GM21447 (cell line): ENCODE data around the gene REEP6.
"Not testable (repeated sequence)": the region's sequence is repeated elsewhere in the genome, so short reads cannot be mapped to it uniquely, and the experiment has no call there.

ENCODE experiments used
- ATAC-seq: cut with Tn5 transposase; IDR thresholded peaks from one replicate; pipeline ENCODE4 v1.9.1; 2021; ENCODE audit not compliant: unreplicated experiment

The REEP6 gene

DNA sequence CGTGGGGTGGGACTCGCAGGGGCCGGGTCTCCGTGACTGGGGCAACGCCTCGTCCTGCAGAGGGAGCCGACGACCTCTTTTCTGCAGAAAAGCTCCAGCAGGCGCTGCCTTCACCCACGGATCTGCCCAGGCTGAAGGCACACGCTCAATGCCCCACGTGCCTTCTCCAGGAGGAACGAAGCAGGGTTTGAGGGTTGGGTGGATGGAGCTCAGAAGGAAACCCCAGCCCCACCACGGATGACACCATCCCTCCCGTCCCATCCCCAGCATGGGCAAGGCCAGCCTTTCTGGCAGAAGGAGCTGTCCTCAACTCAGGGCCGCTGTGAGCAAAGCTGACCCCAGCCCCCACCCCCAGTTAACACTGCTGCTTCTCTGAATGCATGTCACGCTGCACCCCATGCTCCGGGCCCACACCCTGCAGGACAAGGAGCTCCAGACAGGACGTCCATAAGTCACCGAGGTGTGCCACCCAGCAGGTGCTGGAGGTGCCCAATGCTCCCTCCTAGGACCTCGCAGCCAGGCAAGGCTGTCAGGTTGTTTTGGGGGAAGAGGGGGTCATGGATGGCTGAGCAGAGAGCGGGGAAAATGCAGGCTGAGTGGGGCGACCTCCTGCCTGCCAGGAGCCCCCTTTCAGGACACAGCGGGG lies 19.3 kb upstream of the REEP6 start:
- ATAC-seq, result no peak

GRCh38 chr19:1472231-1473084 lies 18.5 kb upstream of the REEP6 start:
- ATAC-seq, result no peak

DNA sequence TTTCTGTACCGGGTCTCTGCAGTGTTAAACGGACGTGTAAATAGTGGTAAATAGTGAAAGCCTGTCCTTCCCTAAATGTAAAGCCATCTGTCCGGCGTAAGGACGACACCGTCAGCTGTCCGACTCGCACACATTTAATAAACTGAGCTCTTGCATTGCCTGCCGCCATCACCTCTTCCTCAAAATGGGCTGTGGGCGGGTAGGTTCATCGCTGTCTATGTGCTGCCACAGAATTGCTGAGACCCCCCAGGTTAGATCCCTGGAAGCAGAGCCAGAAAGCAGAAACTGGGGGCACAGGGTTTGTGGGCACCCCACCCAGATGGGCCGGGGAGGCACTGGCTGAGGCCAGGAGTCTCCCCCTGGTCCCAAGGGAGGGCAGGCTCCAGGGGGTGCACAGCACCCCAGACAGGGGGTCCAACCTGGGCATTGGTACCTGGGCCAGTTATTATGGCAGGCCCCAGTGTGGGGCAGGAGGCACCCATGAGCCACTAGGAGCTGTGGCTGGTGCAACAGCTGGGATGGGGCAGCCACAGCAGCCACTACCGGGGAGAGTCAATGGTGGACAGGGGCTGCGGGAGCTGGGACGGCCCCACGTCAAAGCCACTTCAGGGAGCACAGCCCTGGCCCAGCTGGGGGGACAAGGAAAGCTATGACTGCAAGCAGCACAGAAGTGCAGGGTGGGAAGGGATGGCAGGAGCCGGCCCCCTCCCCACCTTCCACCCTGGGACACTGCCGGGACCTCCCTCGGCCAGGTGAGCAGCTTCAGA lies 17.7 kb upstream of the REEP6 start:
- no peak for ATAC-seq

DNA sequence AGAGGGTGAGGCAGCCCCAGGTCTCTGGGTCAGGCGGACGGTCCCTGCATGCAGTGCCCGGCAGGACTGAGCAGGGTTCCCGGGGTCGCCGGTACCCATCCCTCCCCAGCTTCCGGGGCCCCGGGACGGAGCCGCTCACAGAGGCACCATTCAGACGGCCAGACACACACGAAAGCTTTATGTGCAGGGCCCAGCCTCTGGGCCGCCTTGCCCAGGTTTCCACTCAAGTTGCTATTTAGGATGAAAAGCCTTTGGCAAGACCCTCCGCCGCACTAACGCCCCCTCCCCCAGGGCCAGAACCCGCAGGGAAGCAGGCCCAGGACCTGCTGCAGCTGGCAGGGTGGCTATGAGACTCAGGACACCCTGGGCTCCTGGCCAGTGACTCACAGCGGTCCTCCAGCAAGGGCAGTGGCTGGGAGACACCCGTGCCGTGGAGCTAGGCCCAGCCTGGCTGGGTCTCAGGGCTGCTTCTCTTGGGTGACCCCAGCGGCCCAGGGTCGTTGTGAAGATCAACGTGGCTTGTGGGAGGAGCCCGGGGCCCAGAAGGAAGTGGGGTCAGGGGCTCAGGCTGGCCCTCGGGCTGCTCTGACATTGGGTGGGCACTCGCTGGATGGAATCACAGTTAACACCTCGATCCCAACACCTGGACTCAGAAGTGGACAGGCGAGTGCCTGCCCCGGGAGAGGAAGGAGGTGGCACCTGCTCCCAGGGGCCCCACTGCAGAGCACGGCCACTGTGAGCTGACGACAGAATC lies 16.8 kb upstream of the REEP6 start:
- no peak for ATAC-seq

- ATAC-seq, result no peak
Measured at GRCh38 chr19:1474765-1475351, 16.1 kb upstream of the REEP6 start.

DNA sequence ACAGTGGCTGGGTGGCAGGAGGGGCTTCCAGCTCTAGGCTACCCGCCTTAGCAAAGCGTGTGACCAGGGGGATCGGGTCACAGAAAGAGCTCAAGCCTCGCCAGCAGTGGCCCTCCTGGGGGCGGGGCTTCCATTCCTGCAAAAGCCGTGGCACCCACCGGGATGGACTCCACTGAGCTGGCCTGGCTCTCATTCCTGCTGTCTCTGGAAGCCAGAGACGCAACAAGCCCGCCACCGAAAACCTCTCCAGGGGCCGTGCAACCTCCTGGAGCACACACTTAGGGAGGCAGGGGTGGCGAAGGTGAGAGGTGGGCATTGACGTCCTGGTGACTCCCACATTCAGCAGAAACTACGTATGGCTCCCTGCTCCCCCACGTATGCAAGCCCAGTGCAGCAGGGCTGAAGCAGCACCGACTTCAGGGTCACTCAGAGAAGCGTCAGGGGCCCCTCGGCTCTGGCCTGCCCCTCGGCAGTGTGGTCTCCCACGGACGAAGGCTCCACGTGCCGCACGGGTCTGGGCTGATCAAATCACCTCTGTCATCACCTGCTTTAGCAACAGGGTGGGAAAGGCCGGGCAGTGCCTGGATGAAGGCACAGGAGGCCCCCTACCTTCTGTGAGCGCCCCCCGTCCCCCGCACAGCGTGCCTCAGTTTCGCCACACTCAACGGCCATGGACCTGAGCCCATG lies 15.1 kb upstream of the REEP6 start:
- ATAC-seq, result no peak

DNA sequence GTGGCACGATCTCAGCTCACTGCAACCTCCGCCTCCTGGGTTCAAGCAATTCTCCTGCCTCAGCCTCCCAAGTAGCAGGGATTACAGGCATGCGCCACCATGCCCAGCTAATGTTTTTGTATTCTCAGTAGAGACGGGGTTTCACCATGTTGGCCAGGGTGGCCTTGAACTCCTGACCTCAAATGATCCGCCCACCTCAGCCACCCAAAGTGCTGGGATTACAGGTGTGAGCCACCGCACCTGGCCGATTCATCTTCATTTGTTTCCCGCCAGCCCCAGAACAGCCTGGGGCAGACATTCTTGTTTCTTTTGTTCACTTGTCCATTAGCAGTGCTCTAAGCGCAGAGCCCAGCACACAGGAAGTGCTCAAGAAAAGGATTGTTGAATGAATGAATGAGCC lies 13.9 kb upstream of the REEP6 start:
- ATAC-seq, result not testable (repeated sequence)

DNA sequence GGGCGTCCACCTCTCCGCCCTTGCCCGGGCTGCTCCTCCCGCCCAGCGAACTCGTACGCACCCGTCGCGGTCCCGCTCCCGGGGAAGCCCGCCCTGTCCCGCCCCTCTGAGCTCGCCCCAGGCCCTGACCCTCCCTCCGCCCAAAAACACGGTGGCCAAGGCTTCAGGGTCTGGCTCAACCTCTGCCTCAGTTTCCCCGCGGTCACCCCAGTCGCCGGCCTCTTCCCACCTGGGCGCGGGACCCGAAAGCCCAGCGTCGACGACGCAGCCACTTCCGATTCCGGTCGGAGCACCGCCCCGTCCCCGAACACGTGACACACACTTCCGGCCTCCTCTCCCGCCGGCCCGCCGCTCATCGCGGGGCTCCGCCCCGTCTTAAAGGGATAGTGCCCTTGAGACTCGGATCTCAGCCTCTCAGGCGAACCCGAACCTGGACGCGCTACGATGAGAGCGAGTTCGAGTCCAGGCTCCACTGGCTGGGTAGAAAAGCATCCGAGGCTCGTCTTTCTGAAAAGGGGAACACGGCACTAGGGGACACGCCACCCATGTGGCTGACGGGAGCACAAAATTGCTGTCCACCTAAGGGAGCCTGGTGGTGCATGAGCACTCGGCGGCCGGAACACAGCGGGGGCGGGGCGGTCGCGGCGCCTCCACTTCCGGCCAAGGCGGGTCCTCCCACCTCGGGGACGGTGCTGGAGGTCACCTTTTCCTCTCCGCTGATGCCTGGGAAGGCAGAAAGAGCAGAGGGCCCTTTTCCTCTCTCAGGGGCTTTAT lies 11.9 kb upstream of the REEP6 start, which contains the start of gene C19orf25:
Gene C19orf25, minus strand, starts transcription at position 282 of the 774 bp plus-strand sequence. CDS start 312 bp downstream, outside the sequence.
- ATAC-seq, result peak; percentile 86

- ATAC-seq, result no peak
Measured at GRCh38 chr19:1481224-1481892, 9.6 kb upstream of the REEP6 start.

DNA sequence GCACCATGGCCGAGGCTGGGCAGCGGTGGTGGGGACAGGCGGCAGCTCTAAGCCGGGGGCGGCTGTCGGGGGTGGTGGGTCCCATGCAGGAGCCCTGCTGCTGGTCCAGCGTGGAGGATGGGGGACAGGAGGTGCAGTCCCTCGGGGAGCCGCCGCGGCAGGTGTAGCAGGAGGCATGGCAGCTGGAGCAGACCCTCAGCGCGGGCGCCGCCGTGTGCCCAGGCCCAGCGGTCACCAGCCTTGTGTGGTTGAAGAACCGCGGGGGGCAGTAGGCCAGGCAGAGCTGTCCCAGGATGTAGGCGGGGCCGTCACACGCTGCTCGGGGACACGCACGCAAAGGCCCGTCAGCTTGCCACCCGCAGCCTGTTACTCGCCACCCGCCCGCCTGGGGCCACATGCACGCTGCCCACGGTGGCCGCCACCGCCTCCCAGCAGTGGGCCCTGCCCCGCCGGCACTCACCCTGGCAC lies 9.1 kb upstream of the REEP6 start:
- no peak for ATAC-seq

DNA sequence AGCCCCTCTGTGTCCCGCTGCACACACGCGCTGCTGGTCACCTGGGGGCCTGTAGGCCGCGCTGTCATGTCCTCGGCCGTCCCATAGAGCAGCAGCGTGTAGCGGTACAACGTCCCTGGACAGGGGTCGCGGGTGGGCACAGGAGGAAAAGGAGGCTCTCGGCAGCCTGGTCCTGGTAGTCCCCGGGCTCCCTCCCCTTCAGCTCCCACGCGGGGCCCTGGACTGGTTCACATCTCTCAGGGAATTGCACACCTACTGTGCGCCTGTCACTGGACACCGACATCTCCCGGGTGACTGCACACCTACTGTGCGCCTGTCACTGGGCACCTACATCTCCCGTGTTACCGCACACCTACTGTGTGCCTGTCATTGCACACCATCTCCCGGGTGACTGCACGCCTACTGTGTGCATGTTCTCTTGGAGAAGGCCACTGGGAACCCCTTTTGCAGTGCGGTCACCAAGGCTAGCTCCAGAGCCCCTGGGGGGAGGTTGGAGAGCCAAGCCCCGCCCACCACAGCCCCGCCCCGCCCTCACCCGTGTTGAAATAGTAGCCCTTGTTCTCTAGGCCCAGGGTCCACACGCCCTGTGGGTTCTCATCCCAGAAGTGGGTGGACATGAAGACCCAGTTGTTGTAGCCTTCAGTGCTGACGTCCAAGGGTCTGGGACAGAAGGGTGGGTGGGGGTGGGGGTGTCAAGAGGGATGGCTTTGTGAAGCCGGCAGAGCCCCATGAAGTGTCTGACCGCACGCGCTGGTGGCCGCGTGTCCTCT lies 8.4 kb upstream of the REEP6 start:
- no peak for ATAC-seq

DNA sequence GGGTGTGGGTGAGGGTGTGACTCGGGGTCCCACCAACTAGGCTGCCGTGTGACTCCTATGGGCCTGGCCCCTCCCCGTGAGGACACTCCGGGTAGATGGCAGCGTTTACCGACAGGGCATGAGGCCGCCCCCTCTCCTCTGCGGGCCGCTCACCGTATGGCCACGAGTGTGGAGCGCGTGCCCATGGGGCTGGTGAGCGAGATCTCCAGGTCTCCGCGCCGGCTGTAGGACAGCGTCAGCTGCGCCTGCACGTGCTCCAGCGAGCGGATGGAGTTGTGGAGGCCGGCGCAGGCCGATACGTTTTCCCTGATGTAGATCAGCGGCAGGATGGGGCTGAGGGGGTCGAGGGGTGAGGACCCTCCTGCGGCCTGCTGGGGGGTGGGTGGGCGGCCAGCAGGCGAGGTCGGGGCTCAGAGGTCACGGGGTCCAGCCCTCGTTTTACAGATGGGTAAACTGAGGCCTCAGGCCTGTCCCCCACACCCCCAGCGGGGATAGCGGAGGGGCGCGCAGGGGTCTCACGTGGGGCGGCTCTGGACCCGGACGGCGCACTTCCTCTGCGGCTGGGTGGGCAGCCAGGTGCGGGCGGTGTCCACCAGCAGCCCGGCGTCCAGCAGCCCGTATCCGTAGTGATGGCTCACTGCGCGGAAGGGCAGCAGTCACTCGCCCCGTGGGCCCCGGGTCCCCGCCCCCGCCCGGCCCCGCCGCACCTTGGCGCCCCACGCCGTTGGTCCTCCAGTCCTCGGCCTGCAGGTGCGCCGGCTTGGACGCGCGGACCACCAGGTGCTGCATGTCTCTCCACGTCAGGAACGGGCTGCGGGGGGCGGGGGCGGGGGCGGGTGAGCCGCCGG lies 7.6 kb upstream of the REEP6 start:
- ATAC-seq, result no peak

DNA sequence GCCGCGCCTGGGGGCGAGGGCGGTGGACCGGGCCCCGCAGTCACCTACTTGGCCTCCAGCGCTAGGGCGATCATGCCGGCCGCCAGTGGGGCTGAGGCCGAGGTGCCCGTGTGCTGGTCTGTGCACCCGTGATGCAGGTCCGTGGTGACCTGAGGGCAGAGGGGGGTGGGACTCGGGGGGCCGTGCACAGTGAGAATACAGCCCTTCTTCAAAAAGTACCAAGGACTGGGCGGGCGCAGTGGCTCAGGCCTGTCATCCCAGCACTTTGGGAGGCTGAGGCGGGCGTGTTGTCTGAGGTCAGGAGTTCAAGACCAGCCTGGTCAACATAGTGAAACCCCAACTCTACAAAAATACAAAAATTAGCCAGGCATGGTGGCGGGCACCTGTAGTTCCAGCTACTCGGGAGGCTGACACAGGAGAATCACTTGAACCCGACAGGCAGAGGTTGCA lies 7.0 kb upstream of the REEP6 start:
- ATAC-seq, result no peak

GRCh38 chr19:1486720-1487575 lies 4.0 kb upstream of the REEP6 start:
- no peak for ATAC-seq

DNA sequence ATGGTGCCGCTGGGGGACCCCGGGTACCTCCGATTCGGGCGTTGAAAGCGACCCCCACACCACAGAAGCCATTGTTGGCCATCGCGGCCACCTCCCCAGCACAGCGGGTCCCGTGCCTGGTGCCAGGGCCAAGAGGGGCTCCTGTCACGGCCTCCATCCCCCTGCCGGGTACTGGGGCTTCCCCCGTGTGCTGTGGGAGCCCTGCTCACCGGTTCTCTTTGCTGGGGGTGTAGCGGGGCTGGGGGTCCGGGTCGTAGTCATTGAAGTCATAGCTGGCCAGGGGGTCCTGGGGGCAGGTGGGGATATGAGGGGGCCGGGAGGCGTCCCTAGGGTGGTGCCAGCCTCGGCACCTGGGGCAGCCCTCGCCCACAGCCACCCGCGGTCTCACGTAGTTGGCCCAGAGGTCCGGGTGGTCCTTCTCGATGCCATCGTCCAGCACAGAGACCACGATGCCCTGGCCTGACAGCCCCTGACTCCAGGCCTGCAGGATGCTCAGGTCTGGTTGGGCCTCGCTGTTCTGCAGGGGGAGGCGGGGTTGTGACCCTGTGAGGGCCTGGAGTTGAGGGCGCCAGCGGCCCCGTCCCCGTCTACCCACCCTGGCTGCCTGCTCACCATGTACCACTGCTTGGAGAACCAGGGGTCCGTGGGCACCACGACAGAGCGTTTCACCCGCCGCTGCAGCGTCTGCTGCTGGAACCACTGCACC lies 3.3 kb upstream of the REEP6 start:
- ATAC-seq, result no peak
